ENCODE data around the gene NOP58.

DNA sequence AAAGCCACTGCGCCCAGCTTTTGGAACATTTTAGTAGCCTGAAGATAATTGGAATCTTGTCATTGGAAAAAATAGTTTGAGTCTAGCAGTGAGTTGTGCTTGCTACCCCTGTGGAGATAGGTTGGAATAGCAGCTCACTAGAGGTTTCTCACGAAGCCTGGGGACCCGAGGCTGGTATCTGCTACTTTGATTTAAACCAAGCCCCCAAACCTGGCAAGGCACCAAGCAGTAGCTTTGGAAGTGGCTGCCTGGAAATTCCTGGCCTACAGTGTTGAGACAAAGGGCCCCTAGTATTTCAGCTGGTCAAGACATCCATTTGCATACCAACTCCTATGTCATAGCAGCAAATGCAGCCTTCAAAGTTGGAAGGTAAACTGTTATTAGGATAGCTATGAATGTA, 42.1 kb downstream of the NOP58 start:
- no peak for TF ChIP-seq POLR2AphosphoS5 (IDR thresholded peaks at IDR 0.05)
- TF ChIP-seq, protein P1, sequence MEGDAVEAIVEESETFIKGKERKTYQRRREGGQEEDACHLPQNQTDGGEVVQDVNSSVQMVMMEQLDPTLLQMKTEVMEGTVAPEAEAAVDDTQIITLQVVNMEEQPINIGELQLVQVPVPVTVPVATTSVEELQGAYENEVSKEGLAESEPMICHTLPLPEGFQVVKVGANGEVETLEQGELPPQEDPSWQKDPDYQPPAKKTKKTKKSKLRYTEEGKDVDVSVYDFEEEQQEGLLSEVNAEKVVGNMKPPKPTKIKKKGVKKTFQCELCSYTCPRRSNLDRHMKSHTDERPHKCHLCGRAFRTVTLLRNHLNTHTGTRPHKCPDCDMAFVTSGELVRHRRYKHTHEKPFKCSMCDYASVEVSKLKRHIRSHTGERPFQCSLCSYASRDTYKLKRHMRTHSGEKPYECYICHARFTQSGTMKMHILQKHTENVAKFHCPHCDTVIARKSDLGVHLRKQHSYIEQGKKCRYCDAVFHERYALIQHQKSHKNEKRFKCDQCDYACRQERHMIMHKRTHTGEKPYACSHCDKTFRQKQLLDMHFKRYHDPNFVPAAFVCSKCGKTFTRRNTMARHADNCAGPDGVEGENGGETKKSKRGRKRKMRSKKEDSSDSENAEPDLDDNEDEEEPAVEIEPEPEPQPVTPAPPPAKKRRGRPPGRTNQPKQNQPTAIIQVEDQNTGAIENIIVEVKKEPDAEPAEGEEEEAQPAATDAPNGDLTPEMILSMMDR (IDR thresholded peaks at IDR 0.05), result no peak

Measured in upper lobe of left lung (tissue), 4 donors.